ENCODE measurements around the gene CDH12. TPM values are rescaled to one million over a fixed set of nuclear protein-coding genes. Genes with fewer than 3 reads are reported as not detected.

Gene CDH12
- total RNA-seq, 4 donors from 2014 or later, result not detected

GRCh38 chr5:22855824-22856223 is 2.7 kb upstream of the CDH12 start:
- H3K27ac ChIP-seq, result no peak overlapping the region
- ATAC-seq (no peak), DNase-seq (no peak)
- no peaks in the 10 kb centered on the region for H3K9me3 ChIP-seq
- intact Hi-C loops (cut with DNase I; ENCODE audit: low total_unique reads) (no loop called here), in situ Hi-C loops (cut with MboI; ENCODE audit: low sequenced_read_pairs in 4 of 4) (no loop called here)
- H3K4me3 ChIP-seq, result no peak overlapping the region
- TF ChIP-seq CTCF (IDR thresholded peaks at IDR 0.05 in 4 of 5, conservative IDR thresholded peaks at IDR 0.05 in 1 of 5) (no peak), POLR2A (IDR thresholded peaks at IDR 0.05) (no peak)
- H3K27me3 ChIP-seq, result no peaks in the 10 kb centered on the region
- H3K36me3 ChIP-seq, result no peaks in the 10 kb centered on the region
- no peaks in the 10 kb centered on the region for H3K4me1 ChIP-seq

GRCh38 chr5:22850981-22851380 is 2.2 kb downstream of the CDH12 start:
- Histone ChIP-seq H3K27me3 (no peaks in the 10 kb centered on the region), H3K4me1 (no peaks in the 10 kb centered on the region), H3K36me3 (no peaks in the 10 kb centered on the region), H3K9me3 (no peaks in the 10 kb centered on the region), H3K4me3 (no peak overlapping the region), H3K27ac (no peak overlapping the region)
- no peak for DNase-seq
- ATAC-seq, result no peak
- no peak for TF ChIP-seq POLR2A (IDR thresholded peaks at IDR 0.05)
- no peak for TF ChIP-seq CTCF (IDR thresholded peaks at IDR 0.05 in 4 of 5, conservative IDR thresholded peaks at IDR 0.05 in 1 of 5)
- in situ Hi-C loops (cut with MboI; ENCODE audit: low sequenced_read_pairs in 4 of 4) (no loop called here), intact Hi-C loops (cut with DNase I; ENCODE audit: low total_unique reads) (no loop called here)

GRCh38 chr5:22846693-22847092 is 6.5 kb downstream of the CDH12 start:
- intact Hi-C loops (cut with DNase I; ENCODE audit: low total_unique reads) (no loop called here), in situ Hi-C loops (cut with MboI; ENCODE audit: low sequenced_read_pairs in 4 of 4) (no loop called here)
- H3K9me3 ChIP-seq, result no peaks in the 10 kb centered on the region
- no peak for ATAC-seq
- H3K36me3 ChIP-seq, result no peaks in the 10 kb centered on the region
- no peaks in the 10 kb centered on the region for H3K4me1 ChIP-seq
- no peaks in the 10 kb centered on the region for H3K27me3 ChIP-seq
- H3K27ac ChIP-seq, result no peak overlapping the region
- TF ChIP-seq CTCF (IDR thresholded peaks at IDR 0.05 in 4 of 5, conservative IDR thresholded peaks at IDR 0.05 in 1 of 5), result no peak
- no peak for TF ChIP-seq POLR2A (IDR thresholded peaks at IDR 0.05)
- DNase-seq, result no peak
- no peak overlapping the region for H3K4me3 ChIP-seq

- no peaks in the 10 kb centered on the region for H3K27me3 ChIP-seq
- no peaks in the 10 kb centered on the region for H3K36me3 ChIP-seq
- H3K9me3 ChIP-seq, result no peaks in the 10 kb centered on the region
- ATAC-seq (no peak), DNase-seq (no peak)
- H3K27ac ChIP-seq, result no peak overlapping the region
- TF ChIP-seq CTCF (IDR thresholded peaks at IDR 0.05 in 4 of 5, conservative IDR thresholded peaks at IDR 0.05 in 1 of 5) (no peak), POLR2A (IDR thresholded peaks at IDR 0.05) (no peak)
- no peaks in the 10 kb centered on the region for H3K4me1 ChIP-seq
- in situ Hi-C loops (cut with MboI; ENCODE audit: low sequenced_read_pairs in 4 of 4) (no loop called here), intact Hi-C loops (cut with DNase I; ENCODE audit: low total_unique reads) (no loop called here)
- no peak overlapping the region for H3K4me3 ChIP-seq
Measured at GRCh38 chr5:22844636-22845035, 8.5 kb downstream of the CDH12 start.

GRCh38 chr5:22844155-22844554 is 9.0 kb downstream of the CDH12 start:
- ATAC-seq, result no peak
- in situ Hi-C loops (cut with MboI; ENCODE audit: low sequenced_read_pairs in 4 of 4), result no loop called here

More at GRCh38 chr5:22844155-22844554, 9.0 kb downstream of the CDH12 start:
- intact Hi-C loops (cut with DNase I; ENCODE audit: low total_unique reads), result no loop called here
- no peak for TF ChIP-seq CTCF (IDR thresholded peaks at IDR 0.05 in 4 of 5, conservative IDR thresholded peaks at IDR 0.05 in 1 of 5)
- no peak for TF ChIP-seq POLR2A (IDR thresholded peaks at IDR 0.05)
- H3K27me3 ChIP-seq, result no peaks in the 10 kb centered on the region
- no peak overlapping the region for H3K27ac ChIP-seq
- no peak overlapping the region for H3K4me3 ChIP-seq
- H3K36me3 ChIP-seq, result no peaks in the 10 kb centered on the region
- H3K4me1 ChIP-seq, result no peaks in the 10 kb centered on the region
- no peaks in the 10 kb centered on the region for H3K9me3 ChIP-seq
- no peak for DNase-seq

Measured in gastrocnemius medialis (tissue), 4 donors.